Tibial nerve (tissue), 4 donors: ENCODE measurements around the gene SKAP2. TPM values are rescaled to one million over a fixed set of nuclear protein-coding genes. Genes with fewer than 3 reads are reported as not detected.
A peak's percentile ranks its signal among the peaks of the same experiment; 100 is the strongest.

Source experiments
- DNase-seq, 2 donors: peaks; one replicate each; pipeline ENCODE4 v3.0.0-alpha.2; 2019; ENCODE audit warnings: low spot score in 2 of 2
- H3K27ac ChIP-seq, 4 donors: fragments of 200-600 bp; sonication (generic) in 3 of 4; one replicate each; pipeline ENCODE4 v1.5.1; 2017 to 2019; ENCODE audit warnings: mild to moderate bottlenecking in 1 of 4
- H3K27me3 ChIP-seq, 2 donors: fragments of 200-600 bp; sonication (generic) in 1 of 2; one replicate each; pipeline versions ENCODE4 v1.5.1 to v1.6.0; 2017 to 2019
- H3K36me3 ChIP-seq, 3 donors: fragments of 200-600 bp; sonication (generic); one replicate each; pipeline ENCODE4 v1.5.1; 2018 to 2019
- H3K4me1 ChIP-seq, 4 donors: fragments of 200-600 bp; sonication (generic) in 3 of 4; one replicate each; pipeline ENCODE4 v1.5.1; 2017 to 2019
- H3K4me3 ChIP-seq, 4 donors: fragments of 200-600 bp; sonication (generic) in 3 of 4; one replicate each; pipeline ENCODE4 v1.5.1; 2017 to 2019; ENCODE audit warnings: mild to moderate bottlenecking in 1 of 4, moderate library complexity in 1 of 4
- H3K9me3 ChIP-seq, 4 donors: fragments of 200-600 bp; sonication (generic) in 3 of 4; one replicate each; pipeline ENCODE4 v1.5.1; 2017 to 2019
- CTCF ChIP-seq, 5 experiments: fragments of 200-600 bp in 3 of 5; fragments of 450-650 bp in 2 of 5; sonication (generic) in 3 of 5; IDR thresholded peaks; one replicate each; pipeline ENCODE4 v1.5.1; 2016 to 2019; ENCODE audit warnings: antibody characterized with exemption in 5 of 5, mild to moderate bottlenecking in 3 of 5, moderate library complexity in 2 of 5
- EP300 ChIP-seq, 2 donors: sonication (generic); formaldehyde crosslinking; IDR thresholded peaks; one replicate each; pipeline ENCODE4 v1.6.1; 2017; ENCODE audit warnings: antibody characterized with exemption in 2 of 2, mild to moderate bottlenecking in 1 of 2
- POLR2A ChIP-seq, 2 donors: fragments of 450-650 bp; IDR thresholded peaks; one replicate each; pipeline ENCODE4 v1.6.1; 2017; ENCODE audit warnings: antibody characterized with exemption in 2 of 2, mild to moderate bottlenecking in 2 of 2, moderate library complexity in 2 of 2
- WGBS, 2 donors: methylation state at CpG; one replicate each; pipeline ENCODE4 v1.1.5; 2018; 5-methylcytosine and 5-hydroxymethylcytosine counted together
- total RNA-seq, 4 donors: library from RNA; depleted of rRNA; stranded (reverse); fragments of >200 nt; gene quantifications; one replicate each; pipeline ENCODE4 v1.1.0, GENCODE V29; 2016

The SKAP2 gene
- total RNA-seq, 4 donors from 2014 or later, result 14.1 to 33.7 (median 27.6) TPM

- Histone ChIP-seq H3K4me3 (no peak overlapping the region), H3K27me3 (no peaks in the 10 kb centered on the region), H3K9me3 (no peaks in the 10 kb centered on the region), H3K27ac (no peak overlapping the region), H3K36me3 (no peaks in the 10 kb centered on the region), H3K4me1 (peaks cover 0 to 44% (median 4%) of the 10 kb centered on the region in 4 donors)
- no peak for DNase-seq
- 63 to 72% methylated on average over 2 of the region's 2 CpGs for WGBS, 2 donors
- TF ChIP-seq POLR2A (IDR thresholded peaks at IDR 0.05) (no peak), EP300 (IDR thresholded peaks at IDR 0.05) (no peak), CTCF (IDR thresholded peaks at IDR 0.05) (no peak)
Measured at GRCh38 chr7:26690135-26690805, 174.1 kb downstream of the SKAP2 start.

- H3K27ac ChIP-seq, result no peak overlapping the region
- H3K9me3 ChIP-seq, result no peaks in the 10 kb centered on the region
- no peaks in the 10 kb centered on the region for H3K27me3 ChIP-seq
- peaks cover 0 to 44% (median 4%) of the 10 kb centered on the region in 4 donors for H3K4me1 ChIP-seq
- H3K36me3 ChIP-seq, result no peaks in the 10 kb centered on the region
- 72 to 83% methylated on average over 4 of the region's 4 CpGs for WGBS, 2 donors
- TF ChIP-seq POLR2A (IDR thresholded peaks at IDR 0.05), result no peak
- TF ChIP-seq EP300 (IDR thresholded peaks at IDR 0.05), result no peak
- no peak for TF ChIP-seq CTCF (IDR thresholded peaks at IDR 0.05)
- no peak for DNase-seq
- H3K4me3 ChIP-seq, result no peak overlapping the region
Measured at GRCh38 chr7:26688936-26689506, 175.4 kb downstream of the SKAP2 start.

- peaks cover 0 to 44% (median 4%) of the 10 kb centered on the region in 4 donors for H3K4me1 ChIP-seq
- H3K27ac ChIP-seq, result no peak overlapping the region
- H3K27me3 ChIP-seq, result no peaks in the 10 kb centered on the region
- H3K36me3 ChIP-seq, result no peaks in the 10 kb centered on the region
- no peak overlapping the region for H3K4me3 ChIP-seq
- TF ChIP-seq POLR2A (IDR thresholded peaks at IDR 0.05), result no peak
- DNase-seq, result no peak
- no peaks in the 10 kb centered on the region for H3K9me3 ChIP-seq
Measured at GRCh38 chr7:26688388-26688787, 176.0 kb downstream of the SKAP2 start.

- TF ChIP-seq POLR2A (IDR thresholded peaks at IDR 0.05) (no peak), EP300 (IDR thresholded peaks at IDR 0.05) (no peak), CTCF (IDR thresholded peaks at IDR 0.05) (no peak)
- H3K27me3 ChIP-seq, result no peaks in the 10 kb centered on the region
- no peak for DNase-seq
- peak overlapping the region in 1 of 4 donors; percentile 1 for H3K4me3 ChIP-seq
- H3K36me3 ChIP-seq, result no peaks in the 10 kb centered on the region
- WGBS, 2 donors, result 64 to 65% methylated on average over 4 of the region's 4 CpGs
- peaks cover 0 to 47% (median 4%) of the 10 kb centered on the region in 4 donors for H3K4me1 ChIP-seq
- H3K27ac ChIP-seq, result peak overlapping the region in 2 of 4 donors; percentile 40 to 61
- H3K9me3 ChIP-seq, result no peaks in the 10 kb centered on the region
Measured at GRCh38 chr7:26687032-26687431, 177.4 kb downstream of the SKAP2 start.

- peak overlapping the region in 2 of 4 donors; percentile 40 to 61 for H3K27ac ChIP-seq
- 14% methylated on average over 2 of the region's 2 CpGs for WGBS, 2 donors
- H3K4me1 ChIP-seq, result peaks cover 0 to 44% (median 4%) of the 10 kb centered on the region in 4 donors
- TF ChIP-seq POLR2A (IDR thresholded peaks at IDR 0.05) (no peak), EP300 (IDR thresholded peaks at IDR 0.05) (peak in 1 of 2 donors; percentile 20), CTCF (IDR thresholded peaks at IDR 0.05) (peak; percentile 57 to 80 (median 75))
- no peaks in the 10 kb centered on the region for H3K36me3 ChIP-seq
- peak overlapping the region in 1 of 4 donors; percentile 1 for H3K4me3 ChIP-seq
- no peaks in the 10 kb centered on the region for H3K9me3 ChIP-seq
- H3K27me3 ChIP-seq, result no peaks in the 10 kb centered on the region
- peak in 1 of 2 donors; percentile 22 for DNase-seq
Measured at GRCh38 chr7:26686448-26686981, 177.9 kb downstream of the SKAP2 start.
